ENCODE results near the gene GNAO1. TPM values are rescaled to one million over a fixed set of nuclear protein-coding genes. Genes with fewer than 3 reads are reported as not detected.

The GNAO1 gene
- total RNA-seq = 0.09 TPM in 1 of 2 replicates, not detected in the other

GRCh38 chr16:56191156-56191815 is at the start of gene GNAO1:
Gene GNAO1, plus strand, starts transcription at chr16:56191489. Its CDS starts 747 bp downstream, at chr16:56192236.

Other genes starting within 250 kb of the GNAO1 start
- gene AMFR, start 234.1 kb downstream of the GNAO1 start, total RNA-seq = 246 and 344 TPM in 2 replicates